ENCODE results near the gene BTRC. TPM values are rescaled to one million over a fixed set of nuclear protein-coding genes. Genes with fewer than 3 reads are reported as not detected.
"Not testable (repeated sequence)": the region's sequence is repeated elsewhere in the genome, so short reads cannot be mapped to it uniquely, and the experiment has no call there.

BTRC gene
- total RNA-seq, 4 donors from 2014 or later: 11.9 to 19.0 (median 12.2) TPM

- Histone ChIP-seq H3K9me3 (no peaks in the 10 kb centered on the region), H3K4me3 (no peak overlapping the region), H3K27ac (no peak overlapping the region), H3K36me3 (peaks cover 0 to 3% (median 0%) of the 10 kb centered on the region in 3 donors), H3K4me1 (no peaks in the 10 kb centered on the region), H3K27me3 (no peaks in the 10 kb centered on the region)
- DNase-seq: no peak
- TF ChIP-seq CTCF (IDR thresholded peaks at IDR 0.05): no peak
- no peak for TF ChIP-seq POLR2A (IDR thresholded peaks at IDR 0.05)
Observed at GRCh38 chr10:101402711-101403110, 48.7 kb downstream of the BTRC start.

DNA sequence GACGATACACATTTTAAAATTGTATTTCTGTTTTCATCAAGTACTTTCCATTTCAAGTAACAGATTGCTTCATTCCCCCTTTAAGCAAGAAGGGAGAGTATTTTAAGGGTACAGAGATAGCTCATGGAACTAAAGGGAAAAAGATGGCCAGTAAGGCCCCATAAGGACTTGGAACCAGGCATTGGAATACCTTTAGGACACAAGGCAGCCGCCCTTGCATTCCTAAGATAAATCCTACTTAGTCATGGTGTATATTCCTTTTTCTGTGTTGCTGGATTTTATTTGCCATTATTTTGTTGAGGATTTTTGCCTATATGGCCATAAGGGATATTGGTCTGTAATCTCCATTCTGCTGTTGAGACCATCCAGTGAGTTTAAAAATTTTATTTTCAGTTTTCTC is 49.2 kb downstream of the BTRC start:
- TF ChIP-seq CTCF (IDR thresholded peaks at IDR 0.05): no peak
- Histone ChIP-seq H3K27me3 (no peaks in the 10 kb centered on the region), H3K9me3 (no peaks in the 10 kb centered on the region), H3K27ac (no peak overlapping the region), H3K36me3 (peaks cover 0 to 3% (median 0%) of the 10 kb centered on the region in 3 donors), H3K4me1 (no peaks in the 10 kb centered on the region), H3K4me3 (no peak overlapping the region)
- DNase-seq: no peak

DNA sequence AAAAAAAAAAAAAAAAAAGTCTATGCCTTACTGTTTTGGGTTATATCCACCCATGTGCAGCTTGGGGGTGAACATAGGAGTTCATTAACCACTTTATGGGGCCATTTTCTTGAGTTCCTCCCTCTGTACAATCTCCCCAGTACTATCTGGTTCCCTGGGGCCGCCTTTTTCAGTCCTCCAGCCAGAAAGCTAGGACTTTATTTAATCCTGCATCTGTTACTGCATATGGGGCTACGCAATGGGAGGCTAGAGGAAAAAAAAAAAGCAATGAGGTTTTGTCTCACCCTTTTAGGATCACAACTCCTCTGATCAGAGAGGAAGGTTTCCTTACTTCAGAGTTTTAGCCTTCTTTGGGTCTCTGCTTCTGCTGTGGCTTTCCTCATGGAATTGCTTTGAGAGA is 51.0 kb downstream of the BTRC start:
- H3K27me3 ChIP-seq: no peaks in the 10 kb centered on the region
- no peaks in the 10 kb centered on the region for H3K4me1 ChIP-seq
- DNase-seq: no peak
- H3K4me3 ChIP-seq: no peak overlapping the region
- TF ChIP-seq POLR2A (IDR thresholded peaks at IDR 0.05) (no peak), CTCF (IDR thresholded peaks at IDR 0.05) (no peak)
- H3K9me3 ChIP-seq: no peaks in the 10 kb centered on the region
- no peak overlapping the region for H3K27ac ChIP-seq
- H3K36me3 ChIP-seq: peaks cover 0 to 3% (median 0%) of the 10 kb centered on the region in 3 donors

DNA sequence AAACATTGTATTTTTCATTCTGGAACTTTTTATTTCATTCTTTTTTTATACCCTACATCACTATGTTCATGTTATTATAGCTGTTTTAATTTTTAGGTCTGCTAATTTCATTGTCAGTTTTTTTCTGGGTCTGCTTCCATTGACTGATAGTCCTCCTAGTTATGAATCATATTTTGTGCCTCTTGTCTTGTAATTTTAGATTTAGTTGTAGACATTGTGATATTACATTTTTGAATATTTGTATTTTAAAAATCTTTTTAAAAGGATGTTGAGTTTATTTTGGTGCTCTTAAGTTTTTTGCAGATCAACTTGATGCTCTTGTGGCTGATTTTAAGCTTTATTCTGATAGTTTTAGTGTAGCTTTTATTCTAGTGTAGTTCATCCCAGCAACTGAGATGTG is 57.6 kb downstream of the BTRC start:
- no peak overlapping the region for H3K27ac ChIP-seq
- no peaks in the 10 kb centered on the region for H3K9me3 ChIP-seq
- H3K27me3 ChIP-seq: no peaks in the 10 kb centered on the region
- TF ChIP-seq POLR2A (IDR thresholded peaks at IDR 0.05) (no peak), CTCF (IDR thresholded peaks at IDR 0.05) (no peak)
- peaks cover 0 to 3% (median 0%) of the 10 kb centered on the region in 3 donors for H3K36me3 ChIP-seq
- DNase-seq: no peak
- H3K4me1 ChIP-seq: no peaks in the 10 kb centered on the region
- H3K4me3 ChIP-seq: no peak overlapping the region

GRCh38 chr10:101414034-101414433 is 60.1 kb downstream of the BTRC start:
- H3K4me1 ChIP-seq: no peaks in the 10 kb centered on the region
- no peak overlapping the region for H3K27ac ChIP-seq
- no peak overlapping the region for H3K4me3 ChIP-seq
- TF ChIP-seq CTCF (IDR thresholded peaks at IDR 0.05): no peak
- TF ChIP-seq POLR2A (IDR thresholded peaks at IDR 0.05): no peak
- no peaks in the 10 kb centered on the region for H3K36me3 ChIP-seq
- no peaks in the 10 kb centered on the region for H3K27me3 ChIP-seq
- no peak for DNase-seq
- no peaks in the 10 kb centered on the region for H3K9me3 ChIP-seq

- DNase-seq: no peak
- Histone ChIP-seq H3K4me1 (no peaks in the 10 kb centered on the region), H3K27ac (no peak overlapping the region), H3K27me3 (no peaks in the 10 kb centered on the region), H3K4me3 (no peak overlapping the region), H3K36me3 (no peaks in the 10 kb centered on the region), H3K9me3 (no peaks in the 10 kb centered on the region)
- TF ChIP-seq POLR2A (IDR thresholded peaks at IDR 0.05): no peak
- no peak for TF ChIP-seq CTCF (IDR thresholded peaks at IDR 0.05)
Observed at GRCh38 chr10:101415884-101416283, 61.9 kb downstream of the BTRC start.

- DNase-seq, H3K36me3 ChIP-seq, H3K9me3 ChIP-seq, H3K27ac ChIP-seq, H3K4me1 ChIP-seq, H3K4me3 ChIP-seq, H3K27me3 ChIP-seq: not testable (repeated sequence)
Observed at GRCh38 chr10:101421967-101422366, 68.0 kb downstream of the BTRC start.

Data from Peyer's patch (tissue), 4 donors.